Measurements from ENCODE around the gene KAT2B.
A peak's percentile ranks its signal among the peaks of the same experiment; 100 is the strongest.

KAT2B gene

GRCh38 chr3:20194793-20195460 lies 154.7 kb downstream of the KAT2B start:
- no peaks in the 10 kb centered on the region for H3K27me3 ChIP-seq (ENCODE audit: low read depth, low read length)
- no peaks in the 10 kb centered on the region for H3K36me3 ChIP-seq (replicated peaks; ENCODE audit: low read depth, low read length)
- peaks cover 16% of the 10 kb centered on the region for H3K4me1 ChIP-seq (ENCODE audit: low read length)
- 0 out of 2 replicates have a peak overlapping the region, but pooled peaks have one; percentile 1 for H3K4me2 ChIP-seq (ENCODE audit: low read length)
- no peaks in the 10 kb centered on the region for H3K79me2 ChIP-seq (ENCODE audit: low read length)
- no peak overlapping the region for H3K27ac ChIP-seq (ENCODE audit: low read length)
- no peaks in the 10 kb centered on the region for H4K20me1 ChIP-seq (ENCODE audit: insufficient read depth, low read length)
- no peak for TF ChIP-seq CTCF (IDR thresholded peaks at IDR 0.05; ENCODE audit: low read depth, low read length)
- no peak for TF ChIP-seq EZH2phosphoT487 (IDR thresholded peaks at IDR 0.05; ENCODE audit: low read depth)
- no peak overlapping the region for H3K4me3 ChIP-seq (ENCODE audit: low read length)
- H2AFZ ChIP-seq (ENCODE audit: low read depth, low read length) = no peak overlapping the region
- no peaks in the 10 kb centered on the region for H3K9me3 ChIP-seq (ENCODE audit: insufficient read depth, low read length)
- no peak overlapping the region for H3K9ac ChIP-seq (ENCODE audit: low read length)

- H3K4me2 ChIP-seq (ENCODE audit: low read length) = no peak overlapping the region
- H3K27ac ChIP-seq (ENCODE audit: low read length) = no peak overlapping the region
- no peak overlapping the region for H3K4me3 ChIP-seq (ENCODE audit: low read length)
- no peak overlapping the region for H3K9ac ChIP-seq (ENCODE audit: low read length)
- no peaks in the 10 kb centered on the region for H3K27me3 ChIP-seq (ENCODE audit: low read depth, low read length)
- peaks cover 16% of the 10 kb centered on the region for H3K4me1 ChIP-seq (ENCODE audit: low read length)
- no peaks in the 10 kb centered on the region for H3K79me2 ChIP-seq (ENCODE audit: low read length)
- H3K36me3 ChIP-seq (replicated peaks; ENCODE audit: low read depth, low read length) = no peaks in the 10 kb centered on the region
- no peaks in the 10 kb centered on the region for H3K9me3 ChIP-seq (ENCODE audit: insufficient read depth, low read length)
- no peak for TF ChIP-seq EZH2phosphoT487 (IDR thresholded peaks at IDR 0.05; ENCODE audit: low read depth)
- TF ChIP-seq CTCF (IDR thresholded peaks at IDR 0.05; ENCODE audit: low read depth, low read length) = no peak
- no peak overlapping the region for H2AFZ ChIP-seq (ENCODE audit: low read depth, low read length)
- no peaks in the 10 kb centered on the region for H4K20me1 ChIP-seq (ENCODE audit: insufficient read depth, low read length)
Observed at GRCh38 chr3:20197775-20198174, 157.5 kb downstream of the KAT2B start.

- H3K36me3 ChIP-seq (replicated peaks; ENCODE audit: low read depth, low read length) = no peaks in the 10 kb centered on the region
Observed at GRCh38 chr3:20201143-20201542, 160.9 kb downstream of the KAT2B start.

More at GRCh38 chr3:20201143-20201542, 160.9 kb downstream of the KAT2B start:
- Histone ChIP-seq H3K4me3 (ENCODE audit: low read length) (no peak overlapping the region), H2AFZ (ENCODE audit: low read depth, low read length) (no peak overlapping the region), H3K9me3 (ENCODE audit: insufficient read depth, low read length) (no peaks in the 10 kb centered on the region), H3K79me2 (ENCODE audit: low read length) (no peaks in the 10 kb centered on the region), H3K9ac (ENCODE audit: low read length) (no peak overlapping the region), H3K4me1 (ENCODE audit: low read length) (peaks cover 5% of the 10 kb centered on the region; the same call in 1 of the 2 replicates), H3K4me2 (ENCODE audit: low read length) (no peak overlapping the region), H3K27ac (ENCODE audit: low read length) (no peak overlapping the region), H3K27me3 (ENCODE audit: low read depth, low read length) (no peaks in the 10 kb centered on the region), H4K20me1 (ENCODE audit: insufficient read depth, low read length) (no peaks in the 10 kb centered on the region)
- no peak for TF ChIP-seq EZH2phosphoT487 (IDR thresholded peaks at IDR 0.05; ENCODE audit: low read depth)
- no peak for TF ChIP-seq CTCF (IDR thresholded peaks at IDR 0.05; ENCODE audit: low read depth, low read length)
